Trophoblast cell (in vitro differentiated cells and primary cell): ENCODE data around the gene DPY19L1.

Experiments
- DNase-seq, 2 donors: peaks; one replicate each; pipeline ENCODE4 v3.0.0-alpha.2; 2016
- H2AFZ ChIP-seq: 2 replicates; pipeline ENCODE4 v1.6.1; 2013; ENCODE audit warnings: low read length, moderate library complexity, mild to moderate bottlenecking; ENCODE audit not compliant: insufficient read depth, poor library complexity
- H2AK5ac ChIP-seq: 2 replicates; pipeline ENCODE4 v1.6.1; 2013; ENCODE audit warnings: mild to moderate bottlenecking, low read length
- H2BK120ac ChIP-seq: 2 replicates; pipeline ENCODE4 v1.6.1; 2013; ENCODE audit warnings: low read length, mild to moderate bottlenecking, moderate library complexity; ENCODE audit not compliant: insufficient read depth, poor library complexity
- H2BK12ac ChIP-seq: 2 replicates; pipeline ENCODE4 v1.6.1; 2013; ENCODE audit warnings: mild to moderate bottlenecking, low read length, moderate library complexity
- H2BK5ac ChIP-seq: 2 replicates; pipeline ENCODE4 v1.6.1; 2013; ENCODE audit warnings: low read length, low read depth, moderate library complexity, mild to moderate bottlenecking; ENCODE audit not compliant: poor library complexity
- H3K14ac ChIP-seq: 2 replicates; pipeline ENCODE4 v1.6.1; 2013; ENCODE audit warnings: mild to moderate bottlenecking, low read length
- H3K18ac ChIP-seq: 2 replicates; pipeline ENCODE4 v1.6.1; 2013; ENCODE audit warnings: mild to moderate bottlenecking, low read length
- H3K23ac ChIP-seq: 2 replicates; pipeline ENCODE4 v1.6.1; 2013; ENCODE audit warnings: low read length
- H3K27ac ChIP-seq: 2 replicates; pipeline ENCODE4 v1.5.1; 2013; ENCODE audit warnings: low read depth, mild to moderate bottlenecking, inconsistent platforms, low read length, moderate library complexity
- H3K27me3 ChIP-seq: 2 replicates; pipeline ENCODE4 v1.6.1; 2013; ENCODE audit warnings: inconsistent platforms, mild to moderate bottlenecking, low read length, moderate library complexity; ENCODE audit not compliant: insufficient read depth
- H3K36me3 ChIP-seq, 2 experiments: 1 replicate in 1 of 2; 2 replicates in 1 of 2; pipeline ENCODE4 v1.6.1; 2013; ENCODE audit warnings: low read length in 2 of 2, mild to moderate bottlenecking in 2 of 2, moderate library complexity in 1 of 2; ENCODE audit not compliant: insufficient read depth in 2 of 2, control insufficient read depth in 1 of 2
- H3K4ac ChIP-seq: 2 replicates; pipeline ENCODE4 v1.6.1; 2013; ENCODE audit warnings: low read depth, mild to moderate bottlenecking, low read length, moderate library complexity
- H3K4me1 ChIP-seq, 2 experiments: 1 replicate in 1 of 2; 2 replicates in 1 of 2; pipeline ENCODE4 v1.6.1; 2013; ENCODE audit warnings: low read length in 2 of 2, mild to moderate bottlenecking in 2 of 2, moderate library complexity in 1 of 2; ENCODE audit not compliant: insufficient read depth in 2 of 2, control insufficient read depth in 1 of 2
- H3K4me2 ChIP-seq: 2 replicates; pipeline ENCODE4 v1.6.1; 2013; ENCODE audit warnings: inconsistent platforms, mild to moderate bottlenecking, low read length, moderate library complexity
- H3K4me3 ChIP-seq: 2 replicates; pipeline ENCODE4 v1.5.1; 2013; ENCODE audit warnings: mild to moderate bottlenecking, low read depth, low read length, inconsistent platforms
- H3K79me1 ChIP-seq: one replicate; pipeline ENCODE4 v1.6.1; 2013; ENCODE audit warnings: low read length
- H3K79me2 ChIP-seq: 2 replicates; pipeline ENCODE4 v1.6.1; 2013; ENCODE audit warnings: low read length, mild to moderate bottlenecking; ENCODE audit not compliant: control insufficient read depth, insufficient read depth, poor library complexity
- H3K9ac ChIP-seq: 2 replicates; pipeline ENCODE4 v1.6.1; 2013; ENCODE audit warnings: mild to moderate bottlenecking, low read length
- H3K9me3 ChIP-seq: 2 replicates; pipeline ENCODE4 v1.6.1; 2013; ENCODE audit warnings: low read depth, mild to moderate bottlenecking, control low read depth, inconsistent platforms, low read length; ENCODE audit not compliant: insufficient read depth
- H4K12ac ChIP-seq: 2 replicates; pipeline ENCODE4 v1.6.1; 2013; ENCODE audit warnings: low read depth, mild to moderate bottlenecking, low read length, moderate library complexity
- H4K8ac ChIP-seq: 2 replicates; pipeline ENCODE4 v1.6.1; 2013; ENCODE audit warnings: low read depth, mild to moderate bottlenecking, low read length, moderate library complexity
- H4K91ac ChIP-seq: one replicate; pipeline ENCODE4 v1.6.1; 2013; ENCODE audit warnings: low read depth, mild to moderate bottlenecking, low read length, moderate library complexity
- WGBS: extraction: QIAGEN DNeasy Blood & Tissue Kit; methylation state at CpG from one replicate; pipeline ENCODE4 v1.1.7; 2013; ENCODE audit warnings: missing lambda C conversion rate; ENCODE audit not compliant: insufficient read length, insufficient coverage; ENCODE audit errors: extremely low coverage; 5-methylcytosine and 5-hydroxymethylcytosine counted together

The DPY19L1 gene

GRCh38 chr7:35032166-35032565 is 5.1 kb downstream of the DPY19L1 start:
- H3K4me3 ChIP-seq = no peak overlapping the region
- H2BK12ac ChIP-seq = no peak overlapping the region
- H3K4ac ChIP-seq = no peak overlapping the region
- H3K4me2 ChIP-seq = no peak overlapping the region
- no CpG with 5 or more reads among the region's 1 CpG for WGBS
- H3K27me3 ChIP-seq = no peaks in the 10 kb centered on the region
- H4K12ac ChIP-seq = no peak overlapping the region
- no peak overlapping the region for H2AFZ ChIP-seq
- peaks cover 8 to 11% of the 10 kb centered on the region in 2 experiments for H3K4me1 ChIP-seq
- H2AK5ac ChIP-seq = no peak overlapping the region
- H4K8ac ChIP-seq = no peak overlapping the region
- H2BK120ac ChIP-seq = no peak overlapping the region
- H3K36me3 ChIP-seq = no peaks in the 10 kb centered on the region
- no peak overlapping the region for H2BK5ac ChIP-seq
- no peak overlapping the region for H3K27ac ChIP-seq
- no peaks in the 10 kb centered on the region for H3K9me3 ChIP-seq
- no peak for DNase-seq
- no peak overlapping the region for H3K9ac ChIP-seq
- H3K79me2 ChIP-seq = peaks cover 16% of the 10 kb centered on the region
- H3K18ac ChIP-seq = no peak overlapping the region
- H3K14ac ChIP-seq = no peak overlapping the region
- no peak overlapping the region for H4K91ac ChIP-seq
- H3K23ac ChIP-seq = no peak overlapping the region
- peaks cover 6% of the 10 kb centered on the region for H3K79me1 ChIP-seq

GRCh38 chr7:35030848-35031247 is 6.4 kb downstream of the DPY19L1 start:
- Histone ChIP-seq H3K4me1 (peaks cover 11 to 17% of the 10 kb centered on the region in 2 experiments), H3K4me2 (no peak overlapping the region), H3K4ac (no peak overlapping the region), H4K91ac (no peak overlapping the region), H3K23ac (no peak overlapping the region), H3K18ac (no peak overlapping the region), H2AK5ac (no peak overlapping the region), H2BK5ac (no peak overlapping the region), H3K9ac (no peak overlapping the region), H3K36me3 (no peaks in the 10 kb centered on the region), H3K4me3 (no peak overlapping the region), H3K27me3 (no peaks in the 10 kb centered on the region), H4K8ac (no peak overlapping the region), H3K79me2 (peaks cover 12% of the 10 kb centered on the region), H2BK120ac (no peak overlapping the region), H3K79me1 (peaks cover 3% of the 10 kb centered on the region), H3K27ac (no peak overlapping the region), H3K14ac (no peak overlapping the region), H4K12ac (no peak overlapping the region), H2BK12ac (no peak overlapping the region), H3K9me3 (no peaks in the 10 kb centered on the region), H2AFZ (no peak overlapping the region)
- no peak for DNase-seq
- WGBS = no CpG with 5 or more reads among the region's 2 CpGs

- no peak overlapping the region for H3K23ac ChIP-seq
- no peaks in the 10 kb centered on the region for H3K36me3 ChIP-seq
- no peak overlapping the region for H2AFZ ChIP-seq
- H3K4ac ChIP-seq = no peak overlapping the region
- no peak overlapping the region for H2AK5ac ChIP-seq
- no peak overlapping the region for H2BK5ac ChIP-seq
- no peak overlapping the region for H4K8ac ChIP-seq
- H2BK12ac ChIP-seq = no peak overlapping the region
- no peak overlapping the region for H3K14ac ChIP-seq
- no peak overlapping the region for H3K27ac ChIP-seq
- DNase-seq = no peak
- H2BK120ac ChIP-seq = no peak overlapping the region
- no peak overlapping the region for H3K18ac ChIP-seq
- no peaks in the 10 kb centered on the region for H3K9me3 ChIP-seq
- H3K4me3 ChIP-seq = no peak overlapping the region
- no peaks in the 10 kb centered on the region for H3K27me3 ChIP-seq
- H3K9ac ChIP-seq = no peak overlapping the region
- H4K12ac ChIP-seq = no peak overlapping the region
- no peak overlapping the region for H4K91ac ChIP-seq
- H3K4me1 ChIP-seq = peaks cover 16 to 17% of the 10 kb centered on the region in 2 experiments
- peaks cover 7% of the 10 kb centered on the region for H3K79me2 ChIP-seq
- peaks cover 7% of the 10 kb centered on the region for H3K79me1 ChIP-seq
- no peak overlapping the region for H3K4me2 ChIP-seq
- WGBS = no CpG with 5 or more reads among the region's 1 CpG
Observed at GRCh38 chr7:35029311-35029710, 8.0 kb downstream of the DPY19L1 start.

GRCh38 chr7:35026150-35026549 is 11.1 kb downstream of the DPY19L1 start:
- Histone ChIP-seq H3K79me1 (peaks cover 8% of the 10 kb centered on the region), H2BK12ac (no peak overlapping the region), H3K9me3 (no peaks in the 10 kb centered on the region), H2AK5ac (no peak overlapping the region), H3K4ac (no peak overlapping the region), H4K91ac (no peak overlapping the region), H3K4me1 (peaks cover 15 to 19% of the 10 kb centered on the region in 2 experiments), H3K23ac (no peak overlapping the region), H3K79me2 (peaks cover 9% of the 10 kb centered on the region), H3K14ac (no peak overlapping the region), H3K27me3 (no peaks in the 10 kb centered on the region), H2AFZ (no peak overlapping the region), H2BK120ac (no peak overlapping the region), H3K4me2 (peak overlapping the region; percentile 33), H3K4me3 (no peak overlapping the region), H3K9ac (no peak overlapping the region), H4K8ac (no peak overlapping the region), H3K36me3 (no peaks in the 10 kb centered on the region), H4K12ac (no peak overlapping the region), H3K18ac (no peak overlapping the region), H3K27ac (peak overlapping the region; percentile 81), H2BK5ac (no peak overlapping the region)
- DNase-seq = peak; percentile 64 to 75
